ENCODE data around the gene NCEH1. TPM values are rescaled to one million over a fixed set of nuclear protein-coding genes. Genes with fewer than 3 reads are reported as not detected.

The NCEH1 gene
- total and polyA plus RNA-seq, 2 experiments from 2014 or later, result 4.7 to 10.5 TPM

GRCh38 chr3:172646439-172647015 is 64.3 kb downstream of the NCEH1 start:
- H3K4me2 ChIP-seq, result no peak overlapping the region
- 92% methylated on average over 5 of the region's 5 CpGs for WGBS (ENCODE audit: low lambda C conversion rate, missing lambda C conversion rate)
- H3K36me3 ChIP-seq (replicated peaks; ENCODE audit: insufficient read depth, low read depth), result no peaks in the 10 kb centered on the region
- H3K4me3 ChIP-seq, result no peak overlapping the region
- no peaks in the 10 kb centered on the region for H4K20me1 ChIP-seq (ENCODE audit: insufficient read depth, poor library complexity, severe bottlenecking)
- H2AFZ ChIP-seq, result no peak overlapping the region
- no peak overlapping the region for H3K27ac ChIP-seq
- no peaks in the 10 kb centered on the region for H3K9me2 ChIP-seq (replicated peaks; ENCODE audit: insufficient read depth)
- no peaks in the 10 kb centered on the region for H3K9me3 ChIP-seq (ENCODE audit: low read depth)
- no peaks in the 10 kb centered on the region for H3K4me1 ChIP-seq (ENCODE audit: insufficient read depth)
- no peaks in the 10 kb centered on the region for H3K27me3 ChIP-seq
- TF ChIP-seq CTCF (IDR thresholded peaks at IDR 0.05; ENCODE audit: poor library complexity), result no peak
- TF ChIP-seq EZH2 (IDR thresholded peaks at IDR 0.05; ENCODE audit: borderline replicate concordance), result no peak
- no peak for TF ChIP-seq EZH2phosphoT487 (IDR thresholded peaks at IDR 0.05; ENCODE audit: low read depth, severe bottlenecking, unreplicated experiment)
- H3K79me2 ChIP-seq, result no peaks in the 10 kb centered on the region
- peak; percentile 20 for DNase-seq (ENCODE audit: low spot score)

GRCh38 chr3:172644258-172644657 is 66.6 kb downstream of the NCEH1 start:
- no peaks in the 10 kb centered on the region for H3K36me3 ChIP-seq (replicated peaks; ENCODE audit: insufficient read depth, low read depth)
- H3K79me2 ChIP-seq, result no peaks in the 10 kb centered on the region
- no peaks in the 10 kb centered on the region for H3K9me3 ChIP-seq (ENCODE audit: low read depth)
- H3K4me2 ChIP-seq, result no peak overlapping the region
- no peaks in the 10 kb centered on the region for H3K4me1 ChIP-seq (ENCODE audit: insufficient read depth)
- WGBS (ENCODE audit: low lambda C conversion rate, missing lambda C conversion rate), result 92% methylated on average over 3 of the region's 3 CpGs
- no peak for TF ChIP-seq EZH2 (IDR thresholded peaks at IDR 0.05; ENCODE audit: borderline replicate concordance)
- no peak for TF ChIP-seq CTCF (IDR thresholded peaks at IDR 0.05; ENCODE audit: poor library complexity)
- no peak for TF ChIP-seq EZH2phosphoT487 (IDR thresholded peaks at IDR 0.05; ENCODE audit: low read depth, severe bottlenecking, unreplicated experiment)
- DNase-seq (ENCODE audit: low spot score), result no peak
- H2AFZ ChIP-seq, result no peak overlapping the region
- no peak overlapping the region for H3K4me3 ChIP-seq
- H3K27ac ChIP-seq, result no peak overlapping the region
- H3K27me3 ChIP-seq, result no peaks in the 10 kb centered on the region
- H3K9me2 ChIP-seq (replicated peaks; ENCODE audit: insufficient read depth), result no peaks in the 10 kb centered on the region
- no peaks in the 10 kb centered on the region for H4K20me1 ChIP-seq (ENCODE audit: insufficient read depth, poor library complexity, severe bottlenecking)

- Histone ChIP-seq H3K27me3 (no peaks in the 10 kb centered on the region), H3K4me1 (ENCODE audit: insufficient read depth) (no peaks in the 10 kb centered on the region), H3K9me2 (replicated peaks; ENCODE audit: insufficient read depth) (no peaks in the 10 kb centered on the region), H3K79me2 (no peaks in the 10 kb centered on the region), H3K4me2 (no peak overlapping the region), H3K4me3 (no peak overlapping the region), H4K20me1 (ENCODE audit: insufficient read depth, poor library complexity, severe bottlenecking) (no peaks in the 10 kb centered on the region), H3K27ac (no peak overlapping the region), H2AFZ (no peak overlapping the region), H3K9me3 (ENCODE audit: low read depth) (no peaks in the 10 kb centered on the region), H3K36me3 (replicated peaks; ENCODE audit: insufficient read depth, low read depth) (no peaks in the 10 kb centered on the region)
- 98% methylated on average over 5 of the region's 5 CpGs for WGBS (ENCODE audit: low lambda C conversion rate, missing lambda C conversion rate)
- TF ChIP-seq EZH2phosphoT487 (IDR thresholded peaks at IDR 0.05; ENCODE audit: low read depth, severe bottlenecking, unreplicated experiment) (no peak), EZH2 (IDR thresholded peaks at IDR 0.05; ENCODE audit: borderline replicate concordance) (no peak), CTCF (IDR thresholded peaks at IDR 0.05; ENCODE audit: poor library complexity) (no peak)
- no peak for DNase-seq (ENCODE audit: low spot score)
Measured at GRCh38 chr3:172643506-172644179, 67.2 kb downstream of the NCEH1 start.
